ENCODE measurements around the gene IPO5. TPM values are rescaled to one million over a fixed set of nuclear protein-coding genes. Genes with fewer than 3 reads are reported as not detected.
"Not testable (repeated sequence)": the region's sequence is repeated elsewhere in the genome, so short reads cannot be mapped to it uniquely, and the experiment has no call there.

The IPO5 gene
- polyA plus RNA-seq, 1 donor from 2014 or later, result 25.3 TPM

DNA sequence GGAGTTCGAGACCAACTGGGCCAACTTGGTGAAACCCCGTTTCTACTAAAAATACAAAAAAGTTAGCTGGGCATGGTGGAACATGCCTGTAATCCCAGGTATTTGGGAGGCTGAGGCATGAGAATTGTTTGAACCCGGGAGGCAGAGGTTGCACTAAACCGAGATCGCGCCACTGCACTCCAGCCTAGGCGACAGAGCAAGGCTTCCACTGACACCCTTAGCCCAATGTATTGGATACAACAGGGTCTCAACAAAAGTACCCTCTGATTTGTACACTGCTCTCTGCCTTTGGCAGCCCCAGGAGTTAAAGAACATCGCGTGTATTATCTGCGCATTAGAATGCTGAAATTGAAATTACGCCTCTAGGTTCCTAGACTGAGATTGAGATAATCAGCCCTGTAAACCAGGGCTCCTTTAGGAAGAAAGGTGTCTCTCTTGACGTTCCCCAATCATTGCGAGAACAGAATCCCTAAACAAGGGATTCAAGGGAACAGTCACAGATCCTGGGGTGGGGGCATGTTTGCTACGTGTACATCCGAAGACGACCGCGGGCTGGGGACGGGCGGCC lies 21.9 kb downstream of the IPO5 start:
- Mint-ChIP-seq H3K4me1 (peaks cover 16 to 33% (median 23%) of the 10 kb centered on the region in 3 donors), H3K36me3 (no peaks in the 10 kb centered on the region), H3K27me3 (peaks cover 1% of the 10 kb centered on the region), H3K4me3 (peak overlapping the region; percentile 88 to 95 (median 92)), H3K27ac (peak overlapping the region; percentile 64 to 90 (median 87)), H3K9me3 (no peaks in the 10 kb centered on the region)

DNA sequence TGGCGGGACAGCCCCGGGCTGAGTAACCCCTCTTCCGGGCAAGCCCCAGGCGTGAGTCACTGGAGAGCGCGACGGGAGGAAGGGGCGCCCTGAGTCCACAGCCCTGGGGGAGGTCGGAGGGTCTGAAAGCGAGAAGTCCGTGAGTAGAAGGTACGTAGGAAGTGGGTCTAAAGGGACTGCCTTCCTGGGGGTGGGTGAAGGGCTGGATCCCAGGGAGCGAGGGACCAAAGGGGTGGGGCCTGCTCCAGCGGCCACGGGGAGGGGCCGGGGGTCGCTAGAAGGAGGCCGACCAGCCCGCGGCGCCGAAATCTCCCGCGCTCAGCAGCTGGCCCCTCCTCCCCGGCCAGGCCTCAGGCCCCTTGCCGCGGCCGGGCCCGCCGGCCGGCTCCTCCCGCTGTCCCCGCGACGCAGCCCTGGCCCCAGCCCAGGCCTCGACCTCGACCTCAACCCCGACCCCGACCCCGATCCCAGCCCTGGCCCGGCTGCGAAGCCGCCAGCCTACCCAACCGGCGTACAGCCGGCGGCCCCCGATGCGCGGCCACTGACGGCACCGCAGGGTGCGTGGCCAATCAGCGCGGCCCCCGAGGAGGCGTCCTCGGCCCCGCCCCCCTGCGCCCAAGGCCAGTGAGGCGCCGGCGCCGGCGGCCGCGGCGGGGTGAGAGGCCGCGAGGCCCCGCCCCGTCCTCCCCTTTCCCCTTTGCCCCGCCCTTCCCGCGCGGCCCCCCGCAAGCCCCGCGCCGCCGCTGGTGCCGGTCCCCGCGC lies 22.6 kb downstream of the IPO5 start:
- peaks cover 18 to 35% (median 25%) of the 10 kb centered on the region in 3 donors for H3K4me1 Mint-ChIP-seq
- H3K27me3 Mint-ChIP-seq, result peaks cover 1% of the 10 kb centered on the region
- peak overlapping the region; percentile 64 to 90 (median 87) for H3K27ac Mint-ChIP-seq
- H3K9me3 Mint-ChIP-seq, result no peaks in the 10 kb centered on the region
- peak overlapping the region; percentile 88 to 95 (median 92) for H3K4me3 Mint-ChIP-seq
- H3K36me3 Mint-ChIP-seq, result peaks cover under 1% of the 10 kb centered on the region

DNA sequence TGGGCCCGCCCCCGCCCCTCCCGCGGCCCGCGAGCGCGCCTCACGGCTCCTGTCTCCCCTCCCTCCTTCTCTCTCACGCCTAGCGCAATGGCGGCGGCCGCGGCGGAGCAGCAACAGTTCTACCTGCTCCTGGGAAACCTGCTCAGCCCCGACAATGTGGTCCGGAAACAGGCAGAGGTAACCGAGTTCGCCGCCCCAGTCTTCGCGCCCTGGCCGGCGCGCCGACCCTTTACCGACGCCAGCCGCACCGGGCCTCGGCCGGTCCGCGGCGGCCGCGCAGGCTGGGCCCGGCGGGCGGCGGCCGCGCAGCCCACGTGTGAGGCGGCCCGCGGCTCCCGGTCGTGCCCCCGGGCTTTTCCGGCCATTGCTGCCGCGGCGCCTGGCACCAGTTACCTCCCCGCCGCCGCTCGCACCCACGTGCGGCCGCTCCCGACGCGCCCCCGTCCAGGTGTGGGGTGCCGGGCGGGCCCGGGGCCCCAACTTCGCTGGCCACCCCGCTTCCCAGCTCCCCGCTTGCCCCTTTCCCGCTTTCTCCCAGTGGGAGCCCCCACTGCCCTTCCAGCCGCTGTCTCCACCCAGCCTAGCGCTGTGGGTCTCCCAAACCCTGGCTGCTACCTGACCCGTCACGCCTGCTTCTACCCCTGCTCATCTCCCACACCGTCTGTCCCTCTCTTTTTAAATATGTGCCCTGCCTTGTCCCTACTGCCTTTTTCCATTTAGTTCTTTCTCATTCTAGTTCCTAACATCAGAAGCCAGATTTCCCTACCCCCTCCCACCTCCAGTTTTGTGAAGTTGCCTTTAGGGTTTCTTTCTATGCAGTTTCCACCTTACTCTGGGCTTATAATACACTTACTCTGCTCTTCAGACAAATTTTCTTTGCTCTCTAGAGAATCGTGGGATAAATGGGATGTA lies 23.4 kb downstream of the IPO5 start:
- Mint-ChIP-seq H3K4me3 (peak overlapping the region; percentile 86 to 95 (median 92)), H3K27ac (peak overlapping the region in 2 of 3 donors; percentile 87 to 88), H3K4me1 (peaks cover 22 to 44% (median 34%) of the 10 kb centered on the region in 3 donors), H3K27me3 (peaks cover 1% of the 10 kb centered on the region), H3K36me3 (peaks cover 1% of the 10 kb centered on the region), H3K9me3 (no peaks in the 10 kb centered on the region)

DNA sequence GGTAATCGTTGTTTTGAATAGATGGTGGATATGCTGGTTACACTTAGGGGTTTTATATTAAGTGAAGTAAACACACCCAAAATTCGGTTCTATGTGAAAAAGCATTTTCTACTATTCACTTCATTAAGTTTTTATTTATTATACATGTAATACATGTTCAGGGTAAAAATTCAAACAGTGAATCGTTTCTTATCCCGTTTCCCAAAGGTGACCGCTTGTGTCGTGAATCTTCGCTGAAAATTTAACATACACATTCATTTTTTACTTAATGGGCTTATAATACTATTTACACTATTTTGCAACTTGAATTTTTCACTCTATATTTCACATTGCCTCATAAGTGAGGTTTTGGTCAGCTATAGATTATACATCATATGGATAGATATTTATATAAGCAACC lies 24.5 kb downstream of the IPO5 start:
- Mint-ChIP-seq H3K36me3 (peaks cover 1% of the 10 kb centered on the region), H3K4me3 (peak overlapping the region in 3 of 4 donors; percentile 88 to 95 (median 92)), H3K9me3 (no peaks in the 10 kb centered on the region), H3K4me1 (peaks cover 22 to 46% (median 37%) of the 10 kb centered on the region in 3 donors), H3K27ac (peak overlapping the region in 1 of 3 donors; percentile 25), H3K27me3 (no peaks in the 10 kb centered on the region)

DNA sequence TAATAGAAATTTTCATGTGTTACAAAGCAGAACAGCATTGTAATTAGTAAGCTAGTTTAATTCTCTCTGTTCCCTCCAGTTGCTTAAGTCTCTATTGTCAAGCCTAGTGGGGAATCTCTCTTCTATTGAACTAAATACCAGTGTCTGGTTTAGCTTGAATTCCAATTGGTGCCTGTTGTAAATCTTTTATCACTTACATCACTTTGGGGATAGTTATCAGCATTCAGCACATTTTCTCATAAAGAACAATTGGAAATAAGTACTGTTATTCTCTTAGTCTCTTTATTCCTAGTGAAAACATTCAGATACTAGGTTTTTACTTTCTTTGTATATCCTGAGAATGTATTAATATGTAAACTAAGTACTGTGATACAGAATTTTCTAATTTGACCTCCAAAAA lies 25.2 kb downstream of the IPO5 start:
- H3K27ac Mint-ChIP-seq, result peak overlapping the region in 1 of 3 donors; percentile 25
- H3K27me3 Mint-ChIP-seq, result no peaks in the 10 kb centered on the region
- H3K36me3 Mint-ChIP-seq, result peaks cover 1% of the 10 kb centered on the region
- H3K4me1 Mint-ChIP-seq, result peaks cover 22 to 46% (median 37%) of the 10 kb centered on the region in 3 donors
- peak overlapping the region in 2 of 4 donors; percentile 34 to 88 for H3K4me3 Mint-ChIP-seq
- no peaks in the 10 kb centered on the region for H3K9me3 Mint-ChIP-seq

DNA sequence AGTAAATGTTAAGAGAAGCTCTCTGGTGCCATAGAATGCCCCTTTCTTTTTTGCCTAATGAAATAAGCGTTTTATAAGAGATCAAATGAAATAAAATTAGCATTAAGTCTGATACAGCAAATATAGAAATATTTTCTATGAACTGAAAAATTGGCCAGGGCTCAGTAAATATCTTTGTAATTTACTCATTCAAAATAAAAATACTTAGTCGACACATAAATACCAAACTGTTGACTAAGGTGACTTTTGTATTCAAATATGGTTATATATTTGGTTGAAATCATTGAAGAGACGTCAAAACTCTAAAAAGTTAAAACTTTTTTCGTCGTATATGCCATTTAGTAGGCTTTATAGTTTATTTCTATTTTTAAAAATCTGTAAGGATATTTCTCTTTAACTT lies 25.6 kb downstream of the IPO5 start:
- Mint-ChIP-seq H3K4me3 (peak overlapping the region in 1 of 4 donors; percentile 88), H3K27ac (no peak overlapping the region)

DNA sequence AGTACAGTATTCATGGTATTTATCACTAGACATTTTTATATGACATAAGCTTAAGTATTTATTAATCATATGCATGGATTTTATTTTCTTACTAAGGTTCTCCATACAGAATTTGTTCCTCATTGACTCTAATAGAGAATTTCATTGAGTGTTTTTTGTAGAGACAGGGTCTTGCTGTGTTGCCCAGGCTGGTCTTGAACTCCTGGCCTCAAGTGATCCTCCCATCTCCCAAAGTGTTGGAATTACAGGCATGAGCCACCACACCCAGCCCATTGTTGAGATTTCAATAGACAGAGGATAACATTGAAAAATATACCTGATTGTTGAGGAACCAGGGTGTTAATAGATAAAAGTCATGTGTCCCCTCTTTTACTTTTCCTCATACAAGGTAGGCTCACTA lies 26.1 kb downstream of the IPO5 start:
- H3K36me3 Mint-ChIP-seq, result peaks cover 4% of the 10 kb centered on the region
- no peak overlapping the region for H3K27ac Mint-ChIP-seq
- H3K27me3 Mint-ChIP-seq, result no peaks in the 10 kb centered on the region
- H3K4me3 Mint-ChIP-seq, result peak overlapping the region in 1 of 4 donors; percentile 17
- H3K4me1 Mint-ChIP-seq, result peaks cover 22 to 49% (median 37%) of the 10 kb centered on the region in 3 donors
- H3K9me3 Mint-ChIP-seq, result no peaks in the 10 kb centered on the region

More for the DNA sequence above, 25.6 kb downstream of the IPO5 start:
- Mint-ChIP-seq H3K36me3 (peaks cover 1% of the 10 kb centered on the region), H3K4me1 (peaks cover 22 to 46% (median 37%) of the 10 kb centered on the region in 3 donors), H3K27me3 (no peaks in the 10 kb centered on the region), H3K9me3 (no peaks in the 10 kb centered on the region)

DNA sequence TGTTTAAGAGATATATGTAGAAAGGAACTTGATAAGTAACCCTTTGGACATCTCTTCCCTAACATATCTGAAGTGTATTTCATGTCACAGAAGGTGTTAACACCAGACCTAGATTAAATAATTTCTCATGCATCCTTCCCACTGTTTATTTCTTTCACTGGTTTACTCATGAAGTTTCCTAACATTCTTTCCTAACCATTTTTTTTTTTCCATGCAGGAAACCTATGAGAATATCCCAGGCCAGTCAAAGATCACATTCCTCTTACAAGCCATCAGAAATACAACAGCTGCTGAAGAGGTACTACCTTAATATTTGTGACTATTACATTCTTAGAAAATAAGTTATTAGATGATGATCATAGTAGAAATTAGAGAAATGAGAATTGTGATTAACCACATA lies 28.8 kb downstream of the IPO5 start:
- peaks cover 4% of the 10 kb centered on the region for H3K36me3 Mint-ChIP-seq
- no peaks in the 10 kb centered on the region for H3K9me3 Mint-ChIP-seq
- peaks cover 22 to 54% (median 38%) of the 10 kb centered on the region in 3 donors for H3K4me1 Mint-ChIP-seq
- peak overlapping the region in 1 of 3 donors; percentile 6 for H3K27ac Mint-ChIP-seq
- no peaks in the 10 kb centered on the region for H3K27me3 Mint-ChIP-seq
- H3K4me3 Mint-ChIP-seq, result no peak overlapping the region

DNA sequence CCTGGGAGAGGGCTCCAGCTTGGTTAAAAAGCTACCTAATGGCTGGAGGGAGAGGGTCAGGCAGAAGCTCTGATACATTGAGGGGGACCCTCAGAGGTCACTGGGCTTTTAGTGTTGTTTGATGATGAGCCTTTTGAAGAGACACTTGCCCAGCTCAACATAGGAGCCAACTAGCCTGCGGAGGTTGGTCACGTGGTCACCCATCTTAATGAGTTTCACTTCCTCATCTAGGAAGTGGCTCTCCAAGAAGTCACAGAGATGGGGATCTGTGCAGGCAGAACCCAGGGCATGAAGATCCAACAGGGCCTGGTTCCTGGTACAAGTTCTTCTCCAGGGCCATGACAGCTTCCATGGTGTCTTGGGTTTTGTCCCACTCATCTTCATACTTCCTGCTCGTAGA lies 33.4 kb downstream of the IPO5 start:
- Mint-ChIP-seq H3K9me3 (no peaks in the 10 kb centered on the region), H3K4me3 (peak overlapping the region in 2 of 4 donors; percentile 24 to 63), H3K4me1 (peaks cover 6 to 18% (median 11%) of the 10 kb centered on the region in 3 donors), H3K27ac (peak overlapping the region in 1 of 3 donors; percentile 61), H3K36me3 (peaks cover 2% of the 10 kb centered on the region), H3K27me3 (no peaks in the 10 kb centered on the region)

DNA sequence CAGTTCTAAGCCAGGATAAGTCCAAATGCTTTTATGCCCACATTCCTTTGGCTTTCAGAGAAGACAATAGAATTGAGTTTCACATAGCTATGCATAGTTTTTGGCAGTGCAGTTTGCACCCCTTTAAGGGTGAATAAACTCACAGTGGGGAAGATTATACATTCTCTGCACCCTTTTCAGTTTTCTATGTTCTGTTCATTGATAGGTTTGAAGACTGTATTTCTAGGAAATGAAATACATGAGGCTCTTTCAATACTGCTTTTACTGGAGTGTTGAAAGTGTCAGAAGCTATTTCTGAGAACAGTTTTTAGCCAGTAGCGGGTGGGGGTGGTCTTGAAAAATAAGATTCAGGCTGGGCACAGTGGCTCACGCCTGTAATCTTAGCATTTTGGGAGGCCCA lies 46.2 kb downstream of the IPO5 start:
- no peaks in the 10 kb centered on the region for H3K9me3 Mint-ChIP-seq
- H3K27ac Mint-ChIP-seq, result no peak overlapping the region
- H3K36me3 Mint-ChIP-seq, result peaks cover 19% of the 10 kb centered on the region
- no peaks in the 10 kb centered on the region for H3K27me3 Mint-ChIP-seq
- H3K4me1 Mint-ChIP-seq, result no peaks in the 10 kb centered on the region
- no peak overlapping the region for H3K4me3 Mint-ChIP-seq

DNA sequence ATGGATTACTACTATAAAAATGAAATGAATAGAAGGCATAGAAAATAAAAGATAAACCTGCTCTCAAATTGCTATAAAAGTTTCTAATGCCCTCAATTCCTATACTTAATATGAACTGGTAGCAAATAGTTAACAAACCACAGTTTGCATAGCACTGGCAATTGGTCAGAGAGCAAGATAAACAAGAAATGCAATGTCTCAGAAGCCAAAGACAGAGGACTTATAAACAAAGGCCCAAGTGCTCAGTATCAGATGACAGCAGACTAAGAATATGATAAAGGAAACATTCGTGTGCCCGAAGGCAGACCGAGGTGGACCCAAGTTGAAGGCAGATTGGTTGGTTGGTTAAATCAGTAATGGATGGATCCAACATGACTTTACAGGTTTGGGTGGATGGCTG lies 50.6 kb downstream of the IPO5 start:
- H3K27me3 Mint-ChIP-seq, result no peaks in the 10 kb centered on the region
- no peak overlapping the region for H3K27ac Mint-ChIP-seq
- no peaks in the 10 kb centered on the region for H3K9me3 Mint-ChIP-seq
- peaks cover 0 to 1% (median 0%) of the 10 kb centered on the region in 3 donors for H3K4me1 Mint-ChIP-seq
- H3K4me3 Mint-ChIP-seq, result no peak overlapping the region
- H3K36me3 Mint-ChIP-seq, result peaks cover 16% of the 10 kb centered on the region

DNA sequence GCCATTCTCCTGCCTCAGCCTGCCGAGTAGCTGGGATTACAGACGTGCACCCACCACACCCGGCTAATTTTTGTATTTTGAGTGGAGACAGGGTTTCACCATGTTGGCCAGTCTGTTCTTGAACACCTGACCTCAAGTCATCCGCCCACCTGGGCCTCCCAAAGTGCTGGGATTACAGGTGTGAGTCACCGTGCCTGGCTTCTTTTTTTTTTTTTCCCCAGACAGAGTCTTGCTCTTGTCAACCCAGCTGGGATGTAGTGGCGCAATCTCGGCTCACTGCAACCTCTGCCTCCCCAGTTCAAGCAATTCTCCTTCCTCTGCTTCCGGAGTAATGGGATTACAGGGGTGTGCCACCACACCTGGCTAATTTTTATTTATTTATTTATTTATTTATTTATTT lies 51.5 kb downstream of the IPO5 start:
- not testable (repeated sequence) for H3K27me3 Mint-ChIP-seq, H3K4me3 Mint-ChIP-seq, H3K4me1 Mint-ChIP-seq, H3K27ac Mint-ChIP-seq, H3K9me3 Mint-ChIP-seq
- H3K36me3 Mint-ChIP-seq, result peaks cover 15% of the 10 kb centered on the region

DNA sequence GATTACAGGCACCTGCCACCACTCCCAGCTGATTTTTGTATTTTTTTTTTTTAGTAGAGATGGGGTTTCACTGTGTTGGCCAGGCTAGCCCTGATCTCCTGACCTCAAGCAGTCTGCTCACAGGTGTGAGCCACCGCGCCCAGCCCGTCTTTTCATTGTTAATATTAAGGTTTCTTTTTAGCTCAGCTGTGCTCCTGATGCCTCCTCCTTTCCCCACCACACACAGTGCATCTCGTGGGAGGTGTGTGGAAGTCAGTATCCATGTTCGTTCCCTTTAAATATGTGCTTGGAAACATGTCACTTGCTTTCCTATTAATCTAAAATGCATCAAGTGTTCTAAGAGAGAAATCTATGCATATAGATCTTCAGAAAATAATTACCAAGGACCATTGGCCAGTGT lies 53.5 kb downstream of the IPO5 start:
- Mint-ChIP-seq H3K27ac (no peak overlapping the region), H3K36me3 (peaks cover 13% of the 10 kb centered on the region), H3K4me3 (no peak overlapping the region), H3K9me3 (no peaks in the 10 kb centered on the region), H3K27me3 (no peaks in the 10 kb centered on the region), H3K4me1 (peaks cover 0 to 1% (median 0%) of the 10 kb centered on the region in 3 donors)

DNA sequence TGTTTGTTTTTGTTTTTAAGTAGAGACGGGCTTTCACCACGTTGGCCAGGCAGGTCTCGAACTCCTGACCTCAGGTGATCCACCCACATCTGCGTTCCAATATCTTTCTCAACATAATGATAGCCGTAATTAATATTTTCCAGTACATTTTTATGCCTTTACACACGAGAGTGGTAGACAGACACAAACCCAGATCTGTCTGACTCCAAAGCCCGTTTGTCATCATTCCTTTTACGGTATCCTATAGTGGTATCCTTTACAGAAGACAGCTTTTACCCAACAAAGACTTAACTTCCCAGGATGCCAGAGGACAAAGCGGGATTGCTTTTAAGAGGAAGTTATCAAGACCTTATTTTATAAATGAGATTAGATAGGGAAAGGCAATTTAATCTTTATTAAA lies 59.8 kb downstream of the IPO5 start:
- Mint-ChIP-seq H3K27me3 (no peaks in the 10 kb centered on the region), H3K27ac (peak overlapping the region in 1 of 3 donors; percentile 10), H3K4me3 (no peak overlapping the region), H3K4me1 (no peaks in the 10 kb centered on the region), H3K9me3 (no peaks in the 10 kb centered on the region), H3K36me3 (peaks cover 8% of the 10 kb centered on the region)

DNA sequence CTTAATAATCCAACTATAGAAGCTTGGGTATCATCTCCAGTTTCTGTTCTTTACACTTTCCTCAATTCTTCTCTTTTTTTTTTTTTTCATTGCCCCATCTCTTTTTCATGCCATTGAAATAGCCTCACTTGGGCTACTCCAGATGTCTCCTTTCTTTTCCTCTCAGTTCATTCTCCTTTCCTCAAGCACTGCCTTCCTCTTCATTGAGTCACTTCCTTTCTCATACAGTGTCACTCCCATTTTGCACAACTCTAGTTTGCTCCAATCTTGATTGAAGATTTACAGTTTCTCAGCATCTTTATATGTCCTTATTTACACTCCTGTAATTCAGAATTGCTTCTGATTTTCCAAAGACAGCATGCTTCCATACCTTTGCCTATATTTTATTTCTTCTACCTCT lies 61.3 kb downstream of the IPO5 start:
- Mint-ChIP-seq H3K4me3 (no peak overlapping the region), H3K27ac (peak overlapping the region in 1 of 3 donors; percentile 6), H3K4me1 (peaks cover 0 to 1% (median 0%) of the 10 kb centered on the region in 3 donors), H3K36me3 (peaks cover 12% of the 10 kb centered on the region), H3K27me3 (no peaks in the 10 kb centered on the region), H3K9me3 (no peaks in the 10 kb centered on the region)

Data from IgD-negative memory B cell (primary cell).